Measurements from ENCODE around the gene AFDN.

AFDN gene

DNA sequence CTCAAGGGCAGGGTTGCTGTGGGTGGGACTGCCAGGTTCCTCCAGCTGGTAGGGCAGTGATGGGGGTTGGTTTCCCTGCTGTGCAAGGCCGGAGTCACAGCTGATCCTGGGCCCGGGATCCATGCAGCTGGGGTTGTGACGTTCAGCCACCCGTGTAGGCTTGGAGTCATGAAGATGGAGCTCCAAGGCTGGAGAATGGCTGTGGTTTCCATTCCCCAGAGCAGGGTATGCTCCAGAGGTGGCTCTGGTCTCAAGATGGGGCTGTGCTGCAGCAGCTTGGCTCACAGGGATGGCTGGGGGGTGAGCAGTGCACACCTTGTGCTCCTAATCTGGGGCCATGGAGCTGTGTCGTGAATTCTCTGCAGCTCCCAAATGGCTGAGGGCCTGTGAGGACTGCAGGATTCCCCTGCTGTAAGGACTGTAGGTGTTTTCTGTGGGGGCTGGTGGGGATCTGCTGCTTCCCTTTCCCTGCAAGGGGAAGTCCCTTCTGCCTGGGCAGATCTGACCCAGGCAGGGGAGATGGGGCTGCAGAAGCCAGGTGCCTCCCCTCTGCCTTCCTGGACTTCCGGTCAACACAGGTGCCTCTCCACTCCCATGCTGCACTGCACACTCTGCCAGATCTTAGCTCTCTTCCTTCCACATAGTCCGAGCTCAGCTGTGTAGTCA lies 186.7 kb downstream of the AFDN start:
- Histone ChIP-seq H3K27me3 (ENCODE audit: low read depth, low read length) (no peaks in the 10 kb centered on the region), H3K36me3 (ENCODE audit: control insufficient read depth in 1 of 2, insufficient read depth in 2 of 2, low read length in 2 of 2) (no peaks in the 10 kb centered on the region), H3K27ac (ENCODE audit: low read length) (no peak overlapping the region), H3K9me3 (ENCODE audit: control insufficient read depth in 1 of 2, low read length in 2 of 2) (peaks cover 8 to 14% of the 10 kb centered on the region in 2 donors), H3K4me3 (ENCODE audit: low read depth in 1 of 2, low read length in 2 of 2) (no peak overlapping the region), H3K4me1 (ENCODE audit: control insufficient read depth in 1 of 2, insufficient read depth in 2 of 2, low read length in 2 of 2) (no peaks in the 10 kb centered on the region)

DNA sequence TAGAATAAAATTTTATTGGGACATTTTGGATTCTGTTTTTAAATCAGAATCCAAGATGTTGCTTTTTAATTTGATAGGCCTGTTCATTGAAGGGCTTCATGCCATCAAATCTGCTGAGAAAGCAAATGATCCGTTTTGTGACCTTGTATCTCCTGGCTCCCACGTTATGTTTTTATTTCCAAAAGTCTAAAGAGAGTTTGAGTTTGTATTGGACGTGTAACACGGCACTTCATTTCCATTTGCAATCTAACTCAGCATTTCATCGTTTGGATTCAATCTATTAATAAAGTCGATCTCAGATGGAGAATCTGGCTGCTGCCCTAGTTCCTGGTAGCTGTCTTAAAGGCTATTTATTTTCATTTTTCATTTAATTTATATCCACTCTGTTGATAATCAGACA lies 187.7 kb downstream of the AFDN start:
- no peaks in the 10 kb centered on the region for H3K36me3 ChIP-seq (ENCODE audit: control insufficient read depth in 1 of 2, insufficient read depth in 2 of 2, low read length in 2 of 2)
- H3K27me3 ChIP-seq (ENCODE audit: low read depth, low read length) = no peaks in the 10 kb centered on the region
- H3K27ac ChIP-seq (ENCODE audit: low read length) = no peak overlapping the region
- H3K4me1 ChIP-seq (ENCODE audit: control insufficient read depth in 1 of 2, insufficient read depth in 2 of 2, low read length in 2 of 2) = no peaks in the 10 kb centered on the region
- H3K4me3 ChIP-seq (ENCODE audit: low read depth in 1 of 2, low read length in 2 of 2) = no peak overlapping the region
- peaks cover 8 to 14% of the 10 kb centered on the region in 2 donors for H3K9me3 ChIP-seq (ENCODE audit: control insufficient read depth in 1 of 2, low read length in 2 of 2)

DNA sequence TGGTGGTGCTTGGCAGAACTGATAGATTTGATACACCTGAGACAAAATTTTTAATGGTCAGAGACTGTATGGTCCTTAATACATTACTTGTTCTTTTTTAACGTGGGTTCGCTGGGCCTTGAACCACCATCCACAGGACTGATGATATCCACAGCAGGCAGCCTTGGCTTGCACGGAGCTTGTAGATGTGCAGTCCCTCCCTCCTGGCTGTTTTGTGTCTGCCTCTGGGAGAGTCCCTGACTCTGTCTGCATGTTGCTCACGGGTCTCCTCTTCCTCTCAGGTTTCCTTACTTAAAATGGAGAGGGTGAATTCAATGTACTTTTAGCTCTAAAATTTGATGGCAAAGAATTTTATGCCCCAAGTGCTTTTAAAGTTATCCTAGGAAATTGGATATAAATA lies 188.3 kb downstream of the AFDN start:
- H3K27ac ChIP-seq (ENCODE audit: low read length) = no peak overlapping the region
- no peaks in the 10 kb centered on the region for H3K36me3 ChIP-seq (ENCODE audit: control insufficient read depth in 1 of 2, insufficient read depth in 2 of 2, low read length in 2 of 2)
- H3K4me3 ChIP-seq (ENCODE audit: low read depth in 1 of 2, low read length in 2 of 2) = no peak overlapping the region
- peaks cover 8 to 14% of the 10 kb centered on the region in 2 donors for H3K9me3 ChIP-seq (ENCODE audit: control insufficient read depth in 1 of 2, low read length in 2 of 2)
- H3K4me1 ChIP-seq (ENCODE audit: control insufficient read depth in 1 of 2, insufficient read depth in 2 of 2, low read length in 2 of 2) = no peaks in the 10 kb centered on the region
- no peaks in the 10 kb centered on the region for H3K27me3 ChIP-seq (ENCODE audit: low read depth, low read length)

DNA sequence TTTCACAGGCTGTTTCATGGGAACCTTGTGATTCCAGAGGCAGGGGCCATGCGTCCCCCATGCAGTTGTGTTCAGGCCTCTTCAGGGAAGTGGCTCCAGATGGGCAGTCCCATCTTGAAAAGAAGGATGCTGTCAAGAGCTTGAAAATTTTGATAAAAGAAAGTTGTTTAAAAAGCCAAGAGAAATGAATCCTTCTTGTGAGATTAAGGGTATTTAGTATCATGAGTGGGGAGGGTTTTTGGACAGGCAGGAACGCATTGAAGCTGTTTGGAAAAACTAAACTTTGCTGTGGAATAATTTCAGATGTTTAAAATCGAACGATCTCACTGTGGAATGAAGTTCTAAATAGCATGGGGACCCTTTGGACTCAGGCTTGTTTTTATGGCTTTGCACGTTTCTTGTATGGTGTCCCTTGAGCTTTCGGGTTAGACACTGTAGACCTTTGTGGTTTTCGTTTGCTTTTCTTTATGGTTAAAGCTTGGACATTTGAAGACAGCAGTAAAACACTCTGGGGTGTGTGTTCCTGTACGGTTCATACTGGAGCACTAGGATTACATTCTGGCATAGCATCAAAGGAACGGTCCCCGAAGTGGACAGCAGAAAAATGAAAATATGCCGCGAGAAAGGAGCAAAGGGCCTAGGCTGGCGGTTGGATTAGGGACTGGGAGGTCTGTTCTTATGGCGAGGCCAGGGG lies 188.9 kb downstream of the AFDN start:
- no peak overlapping the region for H3K27ac ChIP-seq (ENCODE audit: low read length)
- H3K9me3 ChIP-seq (ENCODE audit: control insufficient read depth in 1 of 2, low read length in 2 of 2) = peaks cover 7 to 16% of the 10 kb centered on the region in 2 donors
- no peaks in the 10 kb centered on the region for H3K27me3 ChIP-seq (ENCODE audit: low read depth, low read length)
- no peaks in the 10 kb centered on the region for H3K4me1 ChIP-seq (ENCODE audit: control insufficient read depth in 1 of 2, insufficient read depth in 2 of 2, low read length in 2 of 2)
- H3K4me3 ChIP-seq (ENCODE audit: low read depth in 1 of 2, low read length in 2 of 2) = no peak overlapping the region
- no peaks in the 10 kb centered on the region for H3K36me3 ChIP-seq (ENCODE audit: control insufficient read depth in 1 of 2, insufficient read depth in 2 of 2, low read length in 2 of 2)

DNA sequence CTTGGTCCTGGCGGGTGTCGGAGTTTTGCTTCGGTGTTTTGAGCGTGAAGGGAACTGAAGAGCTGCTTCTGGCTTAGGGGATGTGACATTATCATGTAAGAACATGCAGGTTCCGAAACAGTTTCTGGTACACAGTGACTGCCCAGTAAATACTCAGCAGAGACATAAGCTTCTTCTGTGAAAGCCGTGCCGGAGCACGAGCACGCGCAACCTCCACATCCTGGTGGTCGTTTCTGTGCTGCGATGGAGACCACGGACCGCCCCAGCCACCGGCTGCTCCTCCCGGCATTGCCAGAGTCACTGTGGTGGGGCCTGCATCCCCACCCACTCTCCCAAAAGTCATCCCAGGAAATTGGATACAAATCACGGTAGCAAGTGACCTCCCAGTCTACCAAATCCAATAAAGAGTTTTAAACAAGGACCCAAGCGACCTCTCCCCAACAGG lies 189.5 kb downstream of the AFDN start:
- Histone ChIP-seq H3K27ac (ENCODE audit: low read length) (no peak overlapping the region), H3K27me3 (ENCODE audit: low read depth, low read length) (no peaks in the 10 kb centered on the region)

DNA sequence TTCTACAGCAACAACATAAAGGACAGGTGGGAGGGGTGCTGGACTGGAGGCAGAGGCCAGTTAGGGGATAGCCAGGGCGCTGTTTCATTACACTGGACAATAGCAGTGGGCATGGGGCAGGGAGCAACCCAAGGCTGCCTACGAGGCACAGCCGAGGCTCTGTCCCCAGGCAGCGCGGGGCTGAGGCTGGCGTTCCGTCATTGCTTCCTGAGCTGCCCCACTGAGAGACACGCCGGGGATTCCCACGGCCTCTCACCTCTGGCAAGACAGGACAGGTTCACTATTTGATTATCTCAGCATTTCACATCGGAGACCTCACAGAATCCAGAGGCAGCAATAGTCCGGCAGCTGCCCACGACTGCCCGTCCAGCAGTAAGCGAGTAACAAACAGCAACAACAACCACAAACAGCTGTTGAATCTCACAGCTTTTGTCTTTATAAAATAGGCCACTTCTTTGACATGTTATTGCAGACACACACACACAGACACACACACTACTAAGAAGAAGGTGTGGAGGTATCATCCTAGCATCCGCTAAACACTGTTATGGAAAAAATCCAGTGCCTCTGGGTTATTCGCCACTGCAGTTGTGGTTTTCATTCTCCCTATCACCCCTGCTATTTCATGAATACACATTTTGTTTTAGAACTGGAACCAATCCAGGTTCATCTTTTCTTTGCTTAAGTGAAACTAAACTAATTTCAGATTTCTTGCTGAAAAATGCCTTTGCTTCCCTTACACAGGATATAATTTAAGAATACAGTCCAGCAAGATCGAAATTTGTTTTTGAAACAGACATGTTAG lies 190.2 kb downstream of the AFDN start:
- H3K9me3 ChIP-seq (ENCODE audit: control insufficient read depth in 1 of 2, low read length in 2 of 2) = peaks cover 0 to 7% of the 10 kb centered on the region in 2 donors
- H3K4me3 ChIP-seq (ENCODE audit: low read depth in 1 of 2, low read length in 2 of 2) = no peak overlapping the region
- H3K27ac ChIP-seq (ENCODE audit: low read length) = no peak overlapping the region
- H3K27me3 ChIP-seq (ENCODE audit: low read depth, low read length) = no peaks in the 10 kb centered on the region
- no peaks in the 10 kb centered on the region for H3K36me3 ChIP-seq (ENCODE audit: control insufficient read depth in 1 of 2, insufficient read depth in 2 of 2, low read length in 2 of 2)
- no peaks in the 10 kb centered on the region for H3K4me1 ChIP-seq (ENCODE audit: control insufficient read depth in 1 of 2, insufficient read depth in 2 of 2, low read length in 2 of 2)

More for the DNA sequence above, 189.5 kb downstream of the AFDN start:
- Histone ChIP-seq H3K36me3 (ENCODE audit: control insufficient read depth in 1 of 2, insufficient read depth in 2 of 2, low read length in 2 of 2) (no peaks in the 10 kb centered on the region), H3K4me3 (ENCODE audit: low read depth in 1 of 2, low read length in 2 of 2) (no peak overlapping the region), H3K9me3 (ENCODE audit: control insufficient read depth in 1 of 2, low read length in 2 of 2) (peaks cover 4 to 10% of the 10 kb centered on the region in 2 donors), H3K4me1 (ENCODE audit: control insufficient read depth in 1 of 2, insufficient read depth in 2 of 2, low read length in 2 of 2) (no peaks in the 10 kb centered on the region)

DNA sequence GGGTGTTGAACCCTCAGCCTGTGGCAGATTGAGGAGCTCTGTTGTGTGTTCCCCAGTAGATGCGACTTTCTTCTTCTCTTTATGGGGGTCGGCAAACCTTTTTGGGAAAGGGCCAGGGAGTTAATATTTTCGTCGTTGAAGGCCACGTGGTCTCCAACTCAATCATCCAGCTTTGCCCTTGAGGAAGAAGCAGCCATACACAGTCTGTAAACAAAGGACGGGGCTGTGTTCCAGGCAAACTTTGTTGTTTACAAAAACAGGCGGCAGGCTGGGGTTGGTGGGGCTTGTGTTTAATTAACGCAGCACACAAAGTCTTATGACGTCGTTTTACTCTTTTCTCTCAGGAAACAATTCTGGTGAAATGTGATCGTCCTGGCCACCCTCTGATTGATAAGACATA lies 190.9 kb downstream of the AFDN start:
- no peaks in the 10 kb centered on the region for H3K4me1 ChIP-seq (ENCODE audit: control insufficient read depth in 1 of 2, insufficient read depth in 2 of 2, low read length in 2 of 2)
- H3K9me3 ChIP-seq (ENCODE audit: control insufficient read depth in 1 of 2, low read length in 2 of 2) = peaks cover 0 to 2% of the 10 kb centered on the region in 2 donors
- no peak overlapping the region for H3K4me3 ChIP-seq (ENCODE audit: low read depth in 1 of 2, low read length in 2 of 2)
- H3K27ac ChIP-seq (ENCODE audit: low read length) = no peak overlapping the region
- no peaks in the 10 kb centered on the region for H3K27me3 ChIP-seq (ENCODE audit: low read depth, low read length)
- no peaks in the 10 kb centered on the region for H3K36me3 ChIP-seq (ENCODE audit: control insufficient read depth in 1 of 2, insufficient read depth in 2 of 2, low read length in 2 of 2)

DNA sequence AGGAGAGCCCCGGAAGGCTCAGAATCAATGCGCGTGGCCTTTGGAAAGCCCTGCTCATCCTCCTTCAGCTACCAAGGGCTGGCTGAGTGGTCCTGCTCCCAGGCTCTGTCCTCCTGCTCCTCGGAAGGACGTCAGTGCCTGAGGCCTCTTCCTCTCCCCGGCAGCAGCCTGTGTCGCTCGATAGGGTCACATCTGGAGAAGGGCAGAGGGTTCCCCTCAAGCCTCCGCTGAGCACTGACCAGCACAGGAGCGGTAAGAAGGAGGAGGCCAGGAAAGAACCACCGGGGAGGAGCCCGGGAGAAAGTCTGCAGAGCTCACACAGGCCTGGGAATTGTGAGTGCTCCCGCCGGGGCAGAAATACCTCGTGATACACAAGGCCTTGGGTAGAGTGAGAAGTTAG lies 192.0 kb downstream of the AFDN start:
- Histone ChIP-seq H3K27ac (ENCODE audit: low read length) (no peak overlapping the region), H3K36me3 (ENCODE audit: control insufficient read depth in 1 of 2, insufficient read depth in 2 of 2, low read length in 2 of 2) (no peaks in the 10 kb centered on the region), H3K4me3 (ENCODE audit: low read depth in 1 of 2, low read length in 2 of 2) (no peak overlapping the region), H3K4me1 (ENCODE audit: control insufficient read depth in 1 of 2, insufficient read depth in 2 of 2, low read length in 2 of 2) (no peaks in the 10 kb centered on the region), H3K9me3 (ENCODE audit: control insufficient read depth in 1 of 2, low read length in 2 of 2) (peaks cover 0 to 2% of the 10 kb centered on the region in 2 donors), H3K27me3 (ENCODE audit: low read depth, low read length) (no peaks in the 10 kb centered on the region)

DNA sequence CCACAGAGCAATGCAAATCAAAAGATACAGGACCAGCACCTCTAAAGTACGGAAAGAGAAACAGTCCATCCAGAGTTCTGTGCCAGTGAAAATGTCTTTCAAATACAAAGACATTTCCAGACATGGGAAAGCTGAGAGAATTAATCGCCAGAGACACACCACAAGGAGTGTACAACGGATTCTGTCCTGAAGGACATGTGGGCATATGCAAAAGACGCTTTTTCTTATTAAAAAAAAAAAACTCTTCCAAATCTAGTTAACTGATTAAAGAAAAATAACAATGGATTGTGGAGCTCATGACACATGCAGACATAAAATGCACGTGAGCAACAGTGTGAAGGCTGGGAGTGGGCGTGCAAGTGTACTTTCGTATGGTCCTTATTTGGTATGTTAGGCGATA lies 193.5 kb downstream of the AFDN start:
- Histone ChIP-seq H3K9me3 (ENCODE audit: control insufficient read depth in 1 of 2, low read length in 2 of 2) (peaks cover 0 to 2% of the 10 kb centered on the region in 2 donors), H3K27ac (ENCODE audit: low read length) (no peak overlapping the region), H3K36me3 (ENCODE audit: control insufficient read depth in 1 of 2, insufficient read depth in 2 of 2, low read length in 2 of 2) (no peaks in the 10 kb centered on the region), H3K4me3 (ENCODE audit: low read depth in 1 of 2, low read length in 2 of 2) (no peak overlapping the region), H3K4me1 (ENCODE audit: control insufficient read depth in 1 of 2, insufficient read depth in 2 of 2, low read length in 2 of 2) (no peaks in the 10 kb centered on the region), H3K27me3 (ENCODE audit: low read depth, low read length) (no peaks in the 10 kb centered on the region)

DNA sequence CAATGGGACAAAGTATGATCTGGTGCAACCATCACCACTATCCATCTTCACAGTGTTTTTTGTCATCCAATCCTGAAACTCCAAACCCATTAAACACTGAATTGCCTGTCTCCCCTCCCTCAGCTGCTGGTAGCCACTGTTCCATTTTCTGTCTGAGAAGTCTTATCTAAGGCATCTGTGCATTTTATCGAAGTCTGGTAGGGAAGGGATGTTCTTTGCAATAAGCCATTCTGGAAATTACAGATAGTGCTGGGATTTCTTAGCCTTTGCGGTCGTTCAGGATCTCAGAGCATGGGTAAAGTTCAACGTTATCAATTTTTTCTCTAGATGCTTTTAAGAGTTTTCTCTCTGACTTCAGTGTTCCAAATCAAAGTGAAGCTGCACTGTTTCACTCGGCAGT lies 194.9 kb downstream of the AFDN start:
- no peaks in the 10 kb centered on the region for H3K36me3 ChIP-seq (ENCODE audit: control insufficient read depth in 1 of 2, insufficient read depth in 2 of 2, low read length in 2 of 2)

More for the DNA sequence above, 194.9 kb downstream of the AFDN start:
- Histone ChIP-seq H3K9me3 (ENCODE audit: control insufficient read depth in 1 of 2, low read length in 2 of 2) (peaks cover 0 to 2% of the 10 kb centered on the region in 2 donors), H3K27ac (ENCODE audit: low read length) (no peak overlapping the region), H3K4me3 (ENCODE audit: low read depth in 1 of 2, low read length in 2 of 2) (no peak overlapping the region), H3K27me3 (ENCODE audit: low read depth, low read length) (no peaks in the 10 kb centered on the region), H3K4me1 (ENCODE audit: control insufficient read depth in 1 of 2, insufficient read depth in 2 of 2, low read length in 2 of 2) (no peaks in the 10 kb centered on the region)

Measured in muscle layer of duodenum (tissue), 2 donors.